GM20431 (cell line): ENCODE measurements around the gene DGKI.

ENCODE experiments used
- in situ Hi-C: fragments of 300-500 bp; cut with MseI, MboI; formaldehyde crosslinking; loops from one replicate; pipeline ENCODE4 v1.15.0; 2020; ENCODE audit warnings: low sequenced_read_pairs; ENCODE audit not compliant: unreplicated experiment

DGKI gene

DNA sequence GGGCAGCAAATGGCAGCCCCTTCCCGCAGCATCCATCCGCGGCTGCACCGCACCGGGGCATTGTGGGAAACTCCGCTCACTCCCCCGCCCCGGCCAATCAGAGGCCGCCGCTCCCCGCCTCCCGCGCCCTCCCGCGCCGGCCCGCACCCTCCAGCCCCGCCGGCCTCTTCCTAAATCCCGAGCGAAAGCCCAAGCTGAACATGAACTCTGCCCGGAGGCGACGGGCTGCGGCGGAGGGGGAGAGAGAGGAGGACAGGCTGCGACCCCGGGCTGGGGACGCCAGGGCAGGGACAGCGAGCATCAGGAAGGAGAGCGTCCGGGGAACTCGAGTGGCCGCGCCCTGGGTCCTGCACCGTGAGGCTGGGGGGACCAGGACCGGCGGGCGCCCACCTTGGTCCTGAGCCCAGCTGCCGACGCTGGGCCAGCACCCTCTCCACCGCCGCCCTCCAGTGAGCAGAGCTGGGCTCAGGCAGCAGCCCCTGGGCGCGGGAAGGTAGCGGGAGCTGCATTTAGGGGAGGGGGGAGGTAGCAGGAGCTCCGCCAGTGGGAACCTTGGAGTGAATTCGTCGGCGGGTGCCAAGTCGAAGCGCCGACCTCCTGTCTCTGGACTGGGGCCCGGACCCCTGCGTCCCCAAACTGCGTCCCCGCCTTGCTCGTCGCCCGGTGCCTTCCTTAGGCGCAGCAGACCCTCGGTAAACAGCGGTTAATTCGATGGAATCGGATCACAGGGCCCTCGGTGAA, at the start of gene DGKI:
TSS of gene DGKI (minus strand) at position 148 of the 741 bp plus-strand sequence.
- in situ Hi-C loops, result no loop called here

DNA sequence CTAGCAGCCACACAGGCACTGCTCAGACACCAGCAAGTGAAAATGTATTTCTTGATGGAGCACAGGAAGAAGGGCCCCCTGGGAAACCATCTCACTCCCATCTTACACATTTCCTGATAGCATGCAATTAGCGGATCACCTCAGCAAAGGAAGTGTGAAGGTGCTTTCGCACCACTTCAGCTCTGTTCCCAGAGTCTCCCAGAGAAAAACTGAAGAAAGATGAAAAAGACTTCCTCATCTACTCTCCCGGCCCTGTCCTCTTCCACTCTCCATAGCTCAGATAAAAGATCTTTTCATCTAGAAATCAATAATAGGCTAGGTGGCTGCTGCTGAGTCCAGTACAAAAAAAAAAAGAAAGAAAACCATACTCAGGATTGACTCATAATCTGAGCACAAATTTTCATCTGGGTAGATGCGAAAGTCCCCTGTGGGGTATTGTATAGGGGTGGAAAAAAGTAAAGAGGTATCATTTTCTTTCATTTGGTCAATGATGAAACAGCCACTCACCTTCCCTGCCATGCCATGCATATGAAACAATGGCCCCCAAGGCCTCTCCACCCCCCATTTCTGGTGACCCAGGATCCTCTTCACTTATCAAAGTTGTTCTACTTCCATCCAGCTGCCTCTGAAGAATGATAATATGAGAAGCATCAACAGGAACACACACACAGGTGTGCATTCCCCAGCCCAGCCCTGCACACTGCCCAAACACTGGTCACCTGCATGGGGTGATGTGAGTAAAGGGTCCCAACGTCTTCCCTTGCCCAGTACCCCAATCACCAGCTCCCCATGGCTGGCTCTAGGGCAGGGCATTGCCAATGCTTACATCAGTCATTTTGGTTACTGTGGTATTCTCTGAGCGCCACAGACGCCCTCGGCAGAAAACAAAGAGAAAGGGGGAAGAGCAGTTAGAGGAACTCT, 48.8 kb upstream of the DGKI start:
- in situ Hi-C loops, result loop anchor here (10.0 kb wide), 1 partner anchor 241 kb away; no protein-coding TSS in a partner anchor

- in situ Hi-C loops, result loop anchor here (10.0 kb wide), 1 partner anchor 238 kb away; no protein-coding TSS in a partner anchor
Observed at GRCh38 chr7:137893143-137893742, 46.5 kb upstream of the DGKI start.

GRCh38 chr7:137891016-137891655, 44.4 kb upstream of the DGKI start:
- in situ Hi-C loops, result loop anchor here (10.0 kb wide), 1 partner anchor 236 kb away; no protein-coding TSS in a partner anchor

GRCh38 chr7:137890449-137890921, 43.7 kb upstream of the DGKI start:
- in situ Hi-C loops, result loop anchor here (10.0 kb wide), 1 partner anchor 236 kb away; no protein-coding TSS in a partner anchor

DNA sequence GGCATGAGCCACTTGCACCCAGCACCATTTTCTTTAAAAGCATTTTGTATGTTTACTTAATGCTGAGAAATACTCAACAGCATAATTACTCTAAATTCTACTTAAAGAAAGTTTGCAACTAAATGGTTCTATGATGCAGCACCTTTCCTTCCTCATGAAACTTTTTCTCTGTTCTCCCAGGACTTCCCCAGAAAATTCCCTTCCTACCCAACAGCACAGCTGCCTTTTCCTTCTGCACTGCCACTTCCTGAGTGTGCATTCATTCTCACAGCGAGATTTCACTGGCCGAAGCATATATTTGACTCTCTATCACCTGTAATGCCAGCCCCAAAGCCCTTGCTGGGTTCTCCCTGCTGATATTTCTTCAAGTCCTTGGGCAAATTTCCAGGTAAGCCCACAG, 41.5 kb upstream of the DGKI start:
- in situ Hi-C loops, result no loop called here

DNA sequence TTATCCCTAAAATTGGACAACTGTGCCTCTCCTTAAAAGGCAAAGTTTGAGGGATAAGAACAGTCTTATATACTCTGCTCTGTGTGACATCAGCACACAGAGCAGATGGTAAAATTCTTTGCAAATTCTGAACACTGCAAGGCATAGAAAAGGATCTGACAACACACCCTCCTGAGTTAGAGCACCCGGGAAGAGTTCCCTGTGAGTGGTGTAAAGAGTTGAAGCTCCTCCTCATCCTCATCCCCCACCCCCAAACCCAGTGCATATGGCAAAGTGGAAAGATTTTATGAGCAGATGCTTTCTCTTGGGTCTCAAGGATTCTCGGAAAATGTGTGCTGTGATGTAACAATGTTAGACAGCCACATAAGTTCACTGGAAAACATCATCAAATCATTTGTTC, 40.0 kb upstream of the DGKI start:
- in situ Hi-C loops, result no loop called here

- in situ Hi-C loops, result no loop called here
Observed at GRCh38 chr7:137886281-137886680, 39.5 kb upstream of the DGKI start.

DNA sequence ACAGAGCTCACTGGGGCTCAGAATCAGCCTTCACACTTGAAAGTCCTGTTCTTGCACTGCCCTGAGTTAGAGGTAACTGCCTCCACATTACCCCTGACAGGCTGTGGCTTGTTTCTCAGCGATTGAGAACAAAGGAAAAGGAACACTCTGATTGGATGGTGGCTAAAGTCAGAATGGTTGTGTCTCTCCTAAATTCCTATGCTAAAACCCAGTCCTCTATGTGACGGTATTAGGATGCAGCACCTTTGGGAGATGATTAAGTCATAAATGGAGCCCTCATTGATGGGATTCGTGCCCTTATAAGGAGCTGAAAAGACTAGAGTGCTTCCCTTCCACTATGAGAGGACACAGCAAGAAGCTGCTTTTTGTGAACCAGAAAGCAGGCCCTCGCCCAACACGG, 38.9 kb upstream of the DGKI start:
- in situ Hi-C loops, result no loop called here

- in situ Hi-C loops, result no loop called here
Observed at GRCh38 chr7:137882806-137883205, 36.0 kb upstream of the DGKI start.

DNA sequence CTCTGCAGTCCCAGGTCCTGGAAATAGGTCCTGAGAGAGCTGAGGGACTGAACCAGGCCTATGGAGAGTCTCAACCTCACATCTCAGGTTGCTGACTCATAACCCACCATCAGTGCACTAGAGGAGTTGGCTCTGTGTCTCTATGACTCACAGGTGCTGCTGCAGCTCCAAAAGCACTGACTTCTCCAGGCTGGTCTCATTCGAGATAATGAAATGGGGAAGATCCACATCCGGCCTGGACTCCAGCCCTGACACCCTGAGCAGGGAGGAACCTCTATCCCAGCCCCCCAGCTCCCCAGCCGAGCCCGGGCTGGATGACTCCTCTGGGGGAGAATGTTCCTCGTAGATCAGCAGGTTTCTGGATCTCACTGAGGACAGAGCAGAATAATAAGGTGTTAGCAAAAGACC, 35.5 kb upstream of the DGKI start:
- in situ Hi-C loops, result no loop called here

DNA sequence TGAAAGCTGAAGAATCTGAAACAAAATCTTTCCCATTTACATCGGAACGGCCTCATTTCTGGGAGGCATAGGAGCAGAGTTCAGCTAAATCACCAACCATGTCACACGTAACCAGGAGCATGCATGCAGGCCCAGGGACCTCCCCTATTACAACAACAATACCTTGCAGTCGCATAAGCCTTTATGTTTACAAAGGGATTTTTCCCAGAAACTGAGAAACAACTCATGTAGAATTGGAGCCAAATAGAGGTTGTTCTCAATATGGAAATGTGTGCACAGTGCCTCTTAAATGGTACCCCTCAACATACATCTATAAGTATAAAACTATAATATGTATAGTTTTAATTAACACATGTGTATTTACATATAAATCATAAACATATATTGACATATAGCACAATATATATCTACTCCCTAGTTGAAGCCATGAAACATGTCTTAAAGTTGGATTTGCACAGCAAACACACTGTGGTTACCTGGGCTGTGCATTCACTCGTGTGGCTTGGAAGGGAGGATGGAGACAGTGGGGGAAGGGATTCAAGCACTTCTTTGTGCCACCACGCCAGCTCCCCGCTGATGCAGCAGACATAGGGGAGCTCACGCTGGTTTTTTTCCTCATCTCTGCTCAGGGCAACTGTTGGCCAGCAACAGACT, 35.0 kb upstream of the DGKI start:
- in situ Hi-C loops, result no loop called here

DNA sequence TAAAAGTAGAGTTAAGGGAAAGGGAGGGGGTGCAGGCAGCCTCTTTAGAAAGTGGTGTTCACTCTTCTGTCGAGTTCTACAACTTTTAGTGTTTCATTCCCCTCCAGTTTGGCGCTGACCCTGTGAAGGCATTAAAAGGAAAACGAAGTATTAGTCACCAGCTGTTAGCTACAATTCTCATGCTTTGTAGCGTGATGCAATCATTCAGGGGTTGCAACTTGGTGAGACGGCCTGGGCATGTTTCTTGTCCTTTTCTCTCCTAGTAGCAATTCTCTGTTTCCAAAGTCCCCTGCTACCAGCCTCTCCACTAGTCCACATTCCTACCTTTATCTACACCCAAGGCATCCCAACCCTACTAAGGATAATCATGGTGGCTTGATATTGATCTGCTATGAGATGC, 33.7 kb upstream of the DGKI start:
- in situ Hi-C loops, result no loop called here

DNA sequence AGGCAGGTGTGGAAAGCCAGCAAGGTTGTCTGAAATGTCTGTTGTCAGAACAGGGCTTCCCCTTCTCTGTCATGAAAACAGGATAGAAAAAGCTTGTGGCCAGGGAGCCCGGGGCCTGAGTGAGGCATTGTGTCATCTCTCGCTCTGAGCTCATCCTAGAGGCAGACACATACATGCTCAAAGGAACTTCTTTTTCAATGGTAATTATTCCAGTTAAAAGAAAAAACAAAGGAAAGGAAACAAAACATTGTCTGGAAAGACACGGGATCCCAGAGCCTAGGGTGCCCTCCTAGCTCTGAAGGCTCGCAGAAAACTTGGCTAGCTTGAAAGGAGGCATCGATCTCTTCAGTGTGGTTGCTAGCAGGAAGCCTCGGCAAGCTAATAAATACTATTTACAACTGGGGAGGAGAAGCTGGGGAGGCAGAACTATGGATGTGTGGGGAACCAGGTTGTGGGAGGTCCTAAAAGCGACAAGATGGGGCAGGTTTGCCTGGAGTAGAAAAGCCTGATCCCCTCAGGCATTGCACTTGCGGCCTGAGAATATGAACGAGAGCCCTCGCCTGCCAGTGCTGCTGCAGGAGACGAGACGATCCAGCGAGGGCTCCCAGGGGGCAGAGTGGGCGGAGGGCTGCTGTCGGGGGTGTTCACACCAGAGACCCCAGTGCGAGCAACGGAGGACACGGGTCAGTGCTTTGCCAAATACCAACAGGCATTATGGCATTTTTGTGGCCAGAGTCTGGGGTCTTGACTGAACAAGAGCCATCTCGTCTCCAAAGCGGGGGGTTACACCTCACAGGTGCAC, 32.8 kb upstream of the DGKI start:
- in situ Hi-C loops, result no loop called here

- in situ Hi-C loops, result no loop called here
Observed at GRCh38 chr7:137878333-137878961, 31.7 kb upstream of the DGKI start.

GRCh38 chr7:137877027-137877675, 30.4 kb upstream of the DGKI start:
- in situ Hi-C loops, result no loop called here

- in situ Hi-C loops, result no loop called here
Observed at GRCh38 chr7:137875746-137876145, 29.0 kb upstream of the DGKI start.
